HepG2 (cell line): ENCODE measurements around the gene GRPEL2. TPM values are rescaled to one million over a fixed set of nuclear protein-coding genes. Genes with fewer than 3 reads are reported as not detected.

Source experiments
- ATF7 ChIP-seq, 2 experiments: fragments of 450-650 bp in 1 of 2; sonication (generic) in 1 of 2; formaldehyde crosslinking in 1 of 2; IDR thresholded peaks; 2 replicates each; pipeline versions ENCODE4 v1.4.0 to v1.6.1; 2016 to 2020; ENCODE audit warnings: antibody characterized with exemption in 1 of 2, mild to moderate bottlenecking in 1 of 2, missing genetic modification reagents in 1 of 2
- CREM ChIP-seq, 2 experiments: sonication (generic) in 1 of 2; formaldehyde crosslinking in 1 of 2; IDR thresholded peaks; 2 replicates each; pipeline versions ENCODE4 v1.4.0 to v1.6.1; 2016 to 2020; ENCODE audit warnings: antibody characterized with exemption in 1 of 2, mild to moderate bottlenecking in 1 of 2, missing genetic modification reagents in 1 of 2
- E2F2 ChIP-seq: sonication (generic); formaldehyde crosslinking; IDR thresholded peaks from 2 replicates; pipeline ENCODE4 v1.4.0; 2020; ENCODE audit warnings: missing genetic modification reagents, borderline replicate concordance
- KDM3A ChIP-seq: IDR thresholded peaks from 2 replicates; pipeline ENCODE4 v1.6.1; 2018; ENCODE audit warnings: low read depth, missing compliant biosample characterization
- MZF1 ChIP-seq: sonication (generic); formaldehyde crosslinking; IDR thresholded peaks from 2 replicates; pipeline ENCODE4 v1.8.1; 2023; ENCODE audit warnings: mild to moderate bottlenecking, missing genetic modification reagents, borderline replicate concordance
- polyA plus RNA-seq, 8 experiments: library from polyadenylated mRNA; depleted of rRNA in 3 of 8; stranded (reverse) in 7 of 8; unstranded in 1 of 8; fragments of >200 nt; fragmentation: Illumina TruSeq in 4 of 8; extraction: Trizol in 4 of 8; gene quantifications; 2 replicates each; pipeline versions ENCODE4 v1.2.1 to v1.2.3, GENCODE V29; 2011 to 2016; ENCODE audit warnings: low read depth in 4 of 8, missing spikeins in 1 of 8, mixed read lengths in 1 of 8; ENCODE audit not compliant: insufficient read depth in 1 of 8
- total RNA-seq, 5 experiments: library from RNA; depleted of rRNA; stranded (reverse); fragments of >200 nt; fragmentation: Illumina TruSeq; extraction: Trizol; gene quantifications; 2 replicates each; pipeline ENCODE4 v1.2.3, GENCODE V29; 2016; ENCODE audit warnings: low read depth in 1 of 5
- TF ChIP-seq, protein P1 (sequence below): sonication (generic); formaldehyde crosslinking; IDR thresholded peaks from one replicate; pipeline ENCODE4 v1.5.1; 2020; ENCODE audit warnings: mild to moderate bottlenecking, missing genetic modification reagents; ENCODE audit errors: not compliant biosample characterization
- TF ChIP-seq, protein P2 (sequence below): sonication (generic); formaldehyde crosslinking; IDR thresholded peaks from 2 replicates; pipeline ENCODE4 v1.5.1; 2020; ENCODE audit warnings: mild to moderate bottlenecking, missing genetic modification reagents, borderline replicate concordance

GRPEL2 gene
- total and polyA plus RNA-seq, 2 of the 13 experiments (the other 11 are each of a cell fraction or from before 2014, with no cell fraction given): 13.1 to 16.6 TPM

DNA sequence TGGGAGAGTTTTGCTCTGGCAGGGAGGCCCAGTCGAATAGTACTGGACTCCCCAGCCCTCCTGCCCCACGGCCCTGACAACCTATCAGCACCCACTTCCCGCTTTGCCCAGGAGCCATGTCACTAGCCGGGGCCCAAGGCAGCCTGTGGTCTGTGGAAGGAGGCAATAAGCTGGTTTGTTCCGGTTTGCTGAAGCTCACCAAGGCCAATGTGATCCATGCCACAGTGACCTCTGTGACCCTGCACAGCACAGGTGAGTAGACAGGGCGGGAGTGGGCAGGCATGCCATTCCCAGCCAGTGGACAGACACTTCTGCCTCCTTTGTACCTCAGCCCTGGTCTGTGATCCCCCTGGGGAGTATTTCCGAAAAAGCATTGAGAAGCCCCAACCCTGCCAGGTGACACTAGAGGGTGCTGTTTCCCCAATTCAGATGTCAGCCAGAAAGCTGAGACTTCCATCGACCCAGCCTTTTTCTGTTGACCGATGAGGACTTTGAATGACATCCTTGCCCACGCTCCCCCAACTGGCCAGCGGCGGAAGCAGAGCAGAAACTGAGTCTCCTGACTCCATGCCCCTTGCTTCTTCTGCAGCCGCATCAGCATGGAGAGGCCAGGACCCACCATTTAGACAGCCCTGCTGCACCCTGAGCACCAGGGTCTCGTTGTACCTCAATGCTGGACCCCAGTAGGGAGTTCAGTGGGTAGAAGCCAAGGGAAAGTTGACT, 22.1 kb downstream of the GRPEL2 start (continued):
- TF ChIP-seq, protein P1, sequence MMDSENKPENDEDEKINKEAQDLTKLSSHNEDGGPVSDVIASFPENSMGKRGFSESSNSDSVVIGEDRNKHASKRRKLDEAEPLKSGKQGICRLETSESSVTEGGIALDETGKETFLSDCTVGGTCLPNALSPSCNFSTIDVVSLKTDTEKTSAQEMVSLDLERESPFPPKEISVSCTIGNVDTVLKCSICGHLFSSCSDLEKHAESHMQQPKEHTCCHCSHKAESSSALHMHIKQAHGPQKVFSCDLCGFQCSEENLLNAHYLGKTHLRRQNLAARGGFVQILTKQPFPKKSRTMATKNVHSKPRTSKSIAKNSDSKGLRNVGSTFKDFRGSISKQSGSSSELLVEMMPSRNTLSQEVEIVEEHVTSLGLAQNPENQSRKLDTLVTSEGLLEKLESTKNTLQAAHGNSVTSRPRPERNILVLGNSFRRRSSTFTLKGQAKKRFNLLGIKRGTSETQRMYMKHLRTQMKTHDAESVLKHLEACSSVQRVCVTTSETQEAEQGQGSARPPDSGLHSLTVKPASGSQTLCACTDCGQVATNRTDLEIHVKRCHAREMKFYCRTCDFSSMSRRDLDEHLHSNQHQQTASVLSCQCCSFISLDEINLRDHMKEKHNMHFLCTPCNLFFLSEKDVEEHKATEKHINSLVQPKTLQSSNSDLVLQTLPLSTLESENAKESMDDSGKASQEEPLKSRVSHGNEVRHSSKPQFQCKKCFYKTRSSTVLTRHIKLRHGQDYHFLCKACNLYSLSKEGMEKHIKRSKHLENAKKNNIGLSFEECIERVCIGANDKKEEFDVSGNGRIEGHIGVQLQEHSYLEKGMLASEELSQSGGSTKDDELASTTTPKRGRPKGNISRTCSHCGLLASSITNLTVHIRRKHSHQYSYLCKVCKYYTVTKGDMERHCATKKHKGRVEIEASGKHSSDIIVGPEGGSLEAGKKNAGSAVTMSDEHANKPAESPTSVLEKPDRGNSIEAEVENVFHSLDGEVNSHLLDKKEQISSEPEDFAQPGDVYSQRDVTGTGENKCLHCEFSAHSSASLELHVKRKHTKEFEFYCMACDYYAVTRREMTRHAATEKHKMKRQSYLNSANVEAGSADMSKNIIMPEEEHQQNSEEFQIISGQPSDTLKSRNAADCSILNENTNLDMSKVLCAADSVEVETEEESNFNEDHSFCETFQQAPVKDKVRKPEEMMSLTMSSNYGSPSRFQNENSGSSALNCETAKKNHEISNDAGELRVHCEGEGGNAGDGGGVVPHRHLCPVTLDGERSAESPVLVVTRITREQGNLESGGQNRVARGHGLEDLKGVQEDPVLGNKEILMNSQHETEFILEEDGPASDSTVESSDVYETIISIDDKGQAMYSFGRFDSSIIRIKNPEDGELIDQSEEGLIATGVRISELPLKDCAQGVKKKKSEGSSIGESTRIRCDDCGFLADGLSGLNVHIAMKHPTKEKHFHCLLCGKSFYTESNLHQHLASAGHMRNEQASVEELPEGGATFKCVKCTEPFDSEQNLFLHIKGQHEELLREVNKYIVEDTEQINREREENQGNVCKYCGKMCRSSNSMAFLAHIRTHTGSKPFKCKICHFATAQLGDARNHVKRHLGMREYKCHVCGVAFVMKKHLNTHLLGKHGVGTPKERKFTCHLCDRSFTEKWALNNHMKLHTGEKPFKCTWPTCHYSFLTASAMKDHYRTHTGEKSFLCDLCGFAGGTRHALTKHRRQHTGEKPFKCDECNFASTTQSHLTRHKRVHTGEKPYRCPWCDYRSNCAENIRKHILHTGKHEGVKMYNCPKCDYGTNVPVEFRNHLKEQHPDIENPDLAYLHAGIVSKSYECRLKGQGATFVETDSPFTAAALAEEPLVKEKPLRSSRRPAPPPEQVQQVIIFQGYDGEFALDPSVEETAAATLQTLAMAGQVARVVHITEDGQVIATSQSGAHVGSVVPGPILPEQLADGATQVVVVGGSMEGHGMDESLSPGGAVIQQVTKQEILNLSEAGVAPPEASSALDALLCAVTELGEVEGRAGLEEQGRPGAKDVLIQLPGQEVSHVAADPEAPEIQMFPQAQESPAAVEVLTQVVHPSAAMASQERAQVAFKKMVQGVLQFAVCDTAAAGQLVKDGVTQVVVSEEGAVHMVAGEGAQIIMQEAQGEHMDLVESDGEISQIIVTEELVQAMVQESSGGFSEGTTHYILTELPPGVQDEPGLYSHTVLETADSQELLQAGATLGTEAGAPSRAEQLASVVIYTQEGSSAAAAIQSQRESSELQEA (CRISPR knock-in tag): no peak
- no peak for TF ChIP-seq MZF1 (CRISPR knock-in tag)
- TF ChIP-seq CREM (IDR thresholded peaks at IDR 0.05): no peak
- TF ChIP-seq CREM (CRISPR knock-in tag; IDR thresholded peaks at IDR 0.05): no peak
- TF ChIP-seq ATF7 (IDR thresholded peaks at IDR 0.05): no peak
- TF ChIP-seq ATF7 (CRISPR knock-in tag; IDR thresholded peaks at IDR 0.05): no peak
- TF ChIP-seq, protein P2, sequence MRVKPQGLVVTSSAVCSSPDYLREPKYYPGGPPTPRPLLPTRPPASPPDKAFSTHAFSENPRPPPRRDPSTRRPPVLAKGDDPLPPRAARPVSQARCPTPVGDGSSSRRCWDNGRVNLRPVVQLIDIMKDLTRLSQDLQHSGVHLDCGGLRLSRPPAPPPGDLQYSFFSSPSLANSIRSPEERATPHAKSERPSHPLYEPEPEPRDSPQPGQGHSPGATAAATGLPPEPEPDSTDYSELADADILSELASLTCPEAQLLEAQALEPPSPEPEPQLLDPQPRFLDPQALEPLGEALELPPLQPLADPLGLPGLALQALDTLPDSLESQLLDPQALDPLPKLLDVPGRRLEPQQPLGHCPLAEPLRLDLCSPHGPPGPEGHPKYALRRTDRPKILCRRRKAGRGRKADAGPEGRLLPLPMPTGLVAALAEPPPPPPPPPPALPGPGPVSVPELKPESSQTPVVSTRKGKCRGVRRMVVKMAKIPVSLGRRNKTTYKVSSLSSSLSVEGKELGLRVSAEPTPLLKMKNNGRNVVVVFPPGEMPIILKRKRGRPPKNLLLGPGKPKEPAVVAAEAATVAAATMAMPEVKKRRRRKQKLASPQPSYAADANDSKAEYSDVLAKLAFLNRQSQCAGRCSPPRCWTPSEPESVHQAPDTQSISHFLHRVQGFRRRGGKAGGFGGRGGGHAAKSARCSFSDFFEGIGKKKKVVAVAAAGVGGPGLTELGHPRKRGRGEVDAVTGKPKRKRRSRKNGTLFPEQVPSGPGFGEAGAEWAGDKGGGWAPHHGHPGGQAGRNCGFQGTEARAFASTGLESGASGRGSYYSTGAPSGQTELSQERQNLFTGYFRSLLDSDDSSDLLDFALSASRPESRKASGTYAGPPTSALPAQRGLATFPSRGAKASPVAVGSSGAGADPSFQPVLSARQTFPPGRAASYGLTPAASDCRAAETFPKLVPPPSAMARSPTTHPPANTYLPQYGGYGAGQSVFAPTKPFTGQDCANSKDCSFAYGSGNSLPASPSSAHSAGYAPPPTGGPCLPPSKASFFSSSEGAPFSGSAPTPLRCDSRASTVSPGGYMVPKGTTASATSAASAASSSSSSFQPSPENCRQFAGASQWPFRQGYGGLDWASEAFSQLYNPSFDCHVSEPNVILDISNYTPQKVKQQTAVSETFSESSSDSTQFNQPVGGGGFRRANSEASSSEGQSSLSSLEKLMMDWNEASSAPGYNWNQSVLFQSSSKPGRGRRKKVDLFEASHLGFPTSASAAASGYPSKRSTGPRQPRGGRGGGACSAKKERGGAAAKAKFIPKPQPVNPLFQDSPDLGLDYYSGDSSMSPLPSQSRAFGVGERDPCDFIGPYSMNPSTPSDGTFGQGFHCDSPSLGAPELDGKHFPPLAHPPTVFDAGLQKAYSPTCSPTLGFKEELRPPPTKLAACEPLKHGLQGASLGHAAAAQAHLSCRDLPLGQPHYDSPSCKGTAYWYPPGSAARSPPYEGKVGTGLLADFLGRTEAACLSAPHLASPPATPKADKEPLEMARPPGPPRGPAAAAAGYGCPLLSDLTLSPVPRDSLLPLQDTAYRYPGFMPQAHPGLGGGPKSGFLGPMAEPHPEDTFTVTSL (CRISPR knock-in tag): no peak
- no peak for TF ChIP-seq E2F2 (CRISPR knock-in tag)
- TF ChIP-seq KDM3A (CRISPR knock-in tag): peak; percentile 79
